NOMO-1 treated with dmso at 0.1 percent for 144 hours (cell line): ENCODE data around the gene SLC26A5.
A peak's percentile ranks its signal among the peaks of the same experiment; 100 is the strongest.

Experiments
- DNase-seq: peaks from one replicate; lab custom pipeline; 2025; ENCODE audit not compliant: unreplicated experiment; lab: John Stamatoyannopoulos, UW

SLC26A5 gene

DNA sequence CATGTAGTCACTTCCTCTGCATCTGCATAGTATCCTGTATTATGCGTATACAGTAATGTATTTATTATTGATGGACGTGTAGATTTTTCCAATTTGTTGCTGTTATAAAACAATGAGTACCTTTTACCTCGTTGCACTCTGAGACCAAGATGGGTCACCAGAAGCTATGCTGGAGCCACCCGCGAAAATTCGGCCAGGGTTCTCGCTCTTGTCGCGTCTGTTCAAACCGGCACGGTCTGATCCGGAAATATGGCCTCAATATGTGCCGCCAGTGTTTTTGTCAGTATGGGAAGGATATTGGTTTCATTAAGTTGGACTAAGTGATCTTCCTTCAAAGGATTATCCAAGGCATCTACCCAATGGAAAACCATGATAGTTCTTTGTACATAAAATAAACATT is 97.6 kb downstream of the SLC26A5 start:
- DNase-seq: no peak

- peak; percentile 55 for DNase-seq
These were observed 98.3 kb downstream of the SLC26A5 start, which contains the start of gene PSMC2 for GRCh38 chr7:103347507-103348267. TSS of gene PSMC2 (plus strand) at chr7:103347643. CDS start at chr7:103347712, 69 bp downstream.

DNA sequence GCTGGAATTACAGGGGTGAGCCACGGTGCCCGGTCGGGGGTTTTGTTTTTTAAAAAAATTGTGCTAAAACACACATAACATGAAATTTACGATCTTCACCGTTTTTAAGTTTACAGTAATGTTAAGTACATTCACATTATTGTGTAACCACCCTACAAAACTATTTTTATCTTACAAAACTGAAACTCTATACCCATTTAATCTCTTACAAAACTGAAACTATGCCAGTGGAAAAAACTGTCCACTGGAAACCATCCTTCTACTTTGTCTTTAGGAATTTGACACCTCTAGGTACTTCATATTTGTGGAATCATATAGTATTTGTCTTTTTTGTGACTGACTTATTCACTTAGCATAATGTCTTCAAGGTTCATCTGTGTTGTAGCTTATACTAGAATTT is 99.6 kb downstream of the SLC26A5 start:
- DNase-seq: no peak

DNA sequence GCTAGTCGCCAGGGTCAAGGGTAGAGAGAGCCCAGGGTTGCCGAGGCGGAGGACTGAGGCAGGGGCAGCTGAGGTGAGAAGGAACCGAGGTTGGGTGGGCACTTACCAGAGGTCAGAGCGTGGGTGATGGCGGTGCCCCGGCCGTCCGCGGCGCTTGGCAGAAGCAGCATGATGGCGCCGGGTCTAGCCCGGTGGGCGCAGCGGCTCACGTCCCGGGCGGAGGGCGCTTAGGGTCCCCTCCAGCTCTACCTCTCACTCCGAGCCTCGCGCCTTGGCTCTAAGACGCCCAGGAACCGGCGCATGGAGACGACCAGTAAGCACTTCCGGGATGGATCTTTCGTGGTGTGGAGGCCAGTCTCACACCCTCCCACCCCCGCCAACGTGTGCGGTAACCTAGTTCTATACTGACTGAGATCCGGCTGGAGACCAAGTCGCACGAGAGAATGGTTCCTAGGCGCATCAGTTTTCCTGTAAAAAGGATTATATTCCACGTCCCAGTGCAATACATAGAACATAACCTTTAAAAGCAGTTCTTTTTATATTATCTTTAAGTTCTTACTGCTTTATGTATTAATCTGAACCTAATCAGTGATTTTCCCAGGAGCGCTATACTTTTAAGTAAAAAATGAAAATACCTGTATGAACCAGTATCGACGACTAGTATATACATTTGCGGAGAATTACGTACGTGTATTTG is 101.4 kb downstream of the SLC26A5 start, which contains the start of gene DNAJC2:
DNAJC2 (minus strand) TSS at position 315 of the 697 bp plus-strand sequence; CDS start at position 170, 145 bp downstream.
- peak; percentile 62 for DNase-seq

GRCh38 chr7:103343758-103344452 is 102.1 kb downstream of the SLC26A5 start:
- no peak for DNase-seq

- DNase-seq: no peak
These were observed 102.7 kb downstream of the SLC26A5 start for GRCh38 chr7:103343332-103343731.

DNA sequence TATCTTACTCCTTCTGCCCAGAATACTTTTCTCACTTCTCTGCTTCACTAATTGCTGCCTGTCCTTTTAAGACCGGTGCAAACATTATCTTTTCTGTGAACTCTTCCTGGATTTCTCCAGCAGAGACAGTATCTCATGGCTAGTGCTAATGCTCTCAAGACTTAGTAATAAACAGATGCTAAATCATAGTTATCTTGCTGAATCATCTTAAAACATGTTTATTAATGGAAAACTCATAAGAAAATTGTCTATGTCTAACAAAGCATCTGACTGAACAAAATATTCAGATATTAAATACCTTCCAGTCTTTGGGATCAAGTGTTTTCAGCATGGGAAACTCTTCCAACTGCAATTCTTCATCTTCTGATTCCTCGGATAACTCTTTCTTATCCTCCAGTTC is 104.5 kb downstream of the SLC26A5 start:
- no peak for DNase-seq

- no peak for DNase-seq
These were observed 107.1 kb downstream of the SLC26A5 start for GRCh38 chr7:103338864-103339263.

- DNase-seq: no peak
These were observed 109.2 kb downstream of the SLC26A5 start for GRCh38 chr7:103336761-103337160.

- DNase-seq: no peak
These were observed 120.3 kb downstream of the SLC26A5 start for GRCh38 chr7:103325744-103326143.
